Left ventricle myocardium superior (tissue), 1 donor: Measurements from ENCODE around the gene LIMCH1. TPM values are rescaled to one million over a fixed set of nuclear protein-coding genes. Genes with fewer than 3 reads are reported as not detected.
A peak's percentile ranks its signal among the peaks of the same experiment; 100 is the strongest.

Experiments used
- ATAC-seq: fragments of 200-7000 bp; cut with Tn5 transposase; one replicate; pipeline ENCODE4 v1.9.1; 2020; ENCODE audit warnings: mild to moderate bottlenecking, moderate library complexity
- DNase-seq: peaks from one replicate; pipeline ENCODE4 v3.0.0-alpha.2; 2020
- intact Hi-C: fragments of 100-400 bp; cut with micrococcal nuclease; formaldehyde crosslinking; loops from one replicate; pipeline ENCODE4 v1.11.0; 2022
- total RNA-seq: library from RNA; stranded (reverse); fragmentation: NEBNext Ultra II Directional; extraction: Animal tissue kit (Norgen Biotek cat#: 25700); gene quantifications from one replicate; pipeline ENCODE4 v1.2.1, GENCODE V29; 2021
- donor health status: DM: no; HTN: yes; CAD: no; lungs with severe emphysema.

The LIMCH1 gene
- total RNA-seq, 1 donor from 2014 or later: 232 TPM

DNA sequence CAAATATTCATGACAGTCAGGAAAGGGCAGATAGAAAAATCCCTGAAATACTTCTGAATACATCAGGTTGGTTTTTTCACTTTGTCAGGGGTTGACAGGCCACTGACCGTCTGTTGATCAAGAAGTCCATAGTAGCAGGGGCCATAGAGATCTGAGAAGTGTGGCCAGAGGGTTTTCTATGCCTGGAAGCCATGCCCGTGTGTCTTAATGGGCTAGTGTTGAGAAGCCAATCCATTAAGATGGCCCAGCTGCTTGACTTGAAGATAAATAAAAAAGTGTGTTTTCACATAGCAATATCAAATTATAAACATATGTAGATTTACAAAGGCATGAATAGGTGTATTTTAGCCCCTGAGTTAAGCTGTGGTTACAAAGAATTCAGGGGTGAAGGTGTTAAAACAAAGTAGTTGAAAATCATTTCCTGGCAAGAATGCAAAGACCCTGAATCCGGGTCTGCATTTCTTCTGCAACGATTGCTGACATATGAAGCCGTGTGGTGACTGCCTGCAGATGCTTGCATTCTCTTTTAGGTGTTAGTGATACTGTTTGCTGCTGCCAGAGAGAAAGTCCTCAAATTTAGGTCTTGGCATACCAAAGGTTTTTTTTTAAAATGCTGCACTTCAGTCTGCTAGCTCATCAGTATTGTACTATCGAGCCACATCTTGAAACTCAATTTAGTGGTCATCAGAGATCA is 9.3 kb upstream of the LIMCH1 start:
- ATAC-seq: no peak
- intact Hi-C loops: no loop called here
- DNase-seq: no peak

DNA sequence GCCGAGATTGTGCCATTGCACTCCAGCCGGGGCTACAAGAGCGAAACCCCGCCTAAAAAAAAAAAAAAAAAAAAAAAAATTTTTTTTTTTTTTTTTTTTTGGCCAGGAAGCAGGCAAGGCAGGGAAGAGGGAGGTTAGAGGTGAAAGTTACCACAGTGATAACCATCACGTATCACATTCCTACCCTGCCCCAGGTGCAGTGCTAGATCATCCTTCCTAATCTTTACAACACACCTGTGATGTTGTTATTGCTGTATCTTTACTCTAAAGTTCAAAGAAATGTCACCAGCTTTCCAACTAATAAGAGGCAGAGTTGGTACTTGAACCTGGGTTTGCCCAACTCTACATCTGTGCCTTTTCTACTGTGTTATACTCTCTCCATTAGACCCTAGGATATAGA is 7.2 kb upstream of the LIMCH1 start:
- intact Hi-C loops: no loop called here
- no peak for DNase-seq
- no peak for ATAC-seq

GRCh38 chr4:41532336-41532735 is 5.6 kb upstream of the LIMCH1 start:
- intact Hi-C loops: no loop called here

DNA sequence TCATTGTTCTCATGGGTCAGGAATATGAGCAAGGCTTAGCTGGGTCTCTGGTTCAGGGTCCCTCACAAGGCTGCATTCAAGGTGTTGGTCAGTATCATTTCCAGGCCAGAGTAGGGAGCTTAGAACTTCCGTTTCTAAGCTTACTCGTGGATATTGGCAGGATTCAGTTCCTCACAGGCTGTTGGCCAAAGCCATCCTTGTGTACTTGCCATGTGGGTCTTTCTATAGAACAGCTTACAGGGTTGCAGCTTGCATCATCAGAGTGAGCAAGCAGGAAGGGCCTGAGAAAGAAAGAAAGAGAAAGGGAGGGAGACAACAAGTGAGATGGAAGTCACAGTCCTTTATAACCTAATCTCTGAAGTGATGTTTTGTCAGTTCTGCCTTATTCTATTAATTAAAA is 5.1 kb upstream of the LIMCH1 start:
- intact Hi-C loops: no loop called here
- peak; percentile 11 for ATAC-seq
- no peak for DNase-seq

More at GRCh38 chr4:41532336-41532735, 5.6 kb upstream of the LIMCH1 start:
- no peak for ATAC-seq
- no peak for DNase-seq

DNA sequence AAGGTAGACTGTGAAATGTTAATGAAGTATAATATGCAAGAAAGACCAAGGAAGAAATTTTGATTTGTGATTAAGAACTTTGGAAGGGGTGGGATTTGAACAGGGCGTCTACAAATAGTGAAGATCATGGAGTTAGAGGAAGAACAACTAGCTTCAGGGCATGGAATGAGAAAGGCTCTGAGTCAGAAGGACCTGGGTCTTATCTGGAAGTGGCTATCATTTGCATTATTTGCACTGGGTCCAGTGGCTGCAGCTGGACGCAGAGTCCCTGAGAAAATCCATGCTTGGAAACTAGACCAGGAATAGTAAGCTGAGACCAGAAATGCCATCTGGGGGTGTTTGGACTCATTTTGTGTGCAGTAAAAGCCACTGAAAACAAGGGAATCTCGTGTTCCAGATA is 4.3 kb upstream of the LIMCH1 start:
- intact Hi-C loops: no loop called here
- ATAC-seq: no peak

DNA sequence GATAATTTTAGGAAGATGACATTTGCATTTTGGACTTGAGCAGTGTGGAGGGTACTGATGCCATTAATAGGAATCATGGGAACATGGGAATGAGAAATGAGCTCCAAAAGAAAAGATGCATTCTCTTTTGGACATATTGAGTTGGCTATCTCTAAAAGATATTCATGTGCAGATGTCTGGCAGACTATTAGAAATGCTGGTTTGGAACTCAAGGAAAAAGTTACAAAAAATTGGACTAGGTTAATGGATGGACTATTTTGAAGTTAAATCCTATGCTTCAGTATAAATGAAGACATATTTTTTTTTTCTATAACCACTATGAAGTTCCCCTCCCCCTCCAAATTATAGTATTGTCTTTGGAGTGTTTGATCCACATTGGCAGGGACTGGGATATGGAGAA is 3.6 kb upstream of the LIMCH1 start:
- no peak for ATAC-seq
- no peak for DNase-seq
- intact Hi-C loops: no loop called here

More for the DNA sequence above, 4.3 kb upstream of the LIMCH1 start:
- DNase-seq: no peak

DNA sequence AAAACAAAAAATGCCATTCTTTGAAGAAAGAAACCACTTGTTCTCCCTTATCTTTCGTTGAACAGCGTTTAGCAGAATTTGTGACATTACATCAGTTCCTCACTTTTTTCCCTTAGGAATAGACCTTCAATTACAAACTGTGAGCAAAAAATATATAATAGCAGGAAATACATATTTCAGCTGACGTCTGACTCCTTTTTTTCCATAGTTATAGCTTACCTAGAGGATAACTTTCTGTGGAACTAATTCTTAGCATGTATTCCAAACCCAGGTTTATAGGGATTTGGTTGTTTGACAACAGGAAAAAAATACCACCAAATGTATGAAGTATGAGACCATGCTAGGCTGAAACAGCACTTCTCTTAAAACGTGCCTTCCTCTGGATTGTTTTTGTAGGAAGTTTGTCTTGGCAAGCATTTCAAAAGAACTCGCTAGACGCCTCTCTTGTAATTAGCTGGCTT is 2.0 kb upstream of the LIMCH1 start:
- intact Hi-C loops: no loop called here
- DNase-seq (no peak), ATAC-seq (no peak)

DNA sequence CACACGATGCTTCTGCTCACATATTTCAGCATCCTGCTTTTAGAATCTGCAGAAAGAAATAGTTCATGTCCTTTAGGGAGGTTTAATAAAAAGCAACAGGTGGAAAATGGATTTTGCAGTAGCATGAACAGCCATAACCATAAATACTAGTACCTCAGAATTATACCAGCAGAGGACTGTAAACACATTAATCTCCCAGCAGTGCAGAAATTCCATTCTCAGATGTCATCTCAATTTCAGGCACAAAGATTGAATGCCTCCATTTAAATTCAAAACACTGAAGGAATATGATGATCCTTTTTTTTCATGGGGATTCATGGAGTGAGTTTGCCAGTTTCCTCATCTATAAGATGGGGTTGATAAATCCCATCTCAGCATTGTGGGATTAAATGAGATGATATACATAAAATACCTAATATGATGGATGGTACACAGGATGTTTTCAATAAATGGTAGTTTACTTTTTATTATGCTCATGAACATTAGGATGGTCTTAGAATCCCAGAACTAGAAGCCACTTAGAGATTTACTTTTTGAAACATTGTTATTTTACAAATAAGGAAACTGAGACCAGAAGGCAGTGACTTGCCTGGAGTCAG is 566 bp upstream of the LIMCH1 start:
- intact Hi-C loops: no loop called here
- no peak for ATAC-seq
- no peak for DNase-seq

DNA sequence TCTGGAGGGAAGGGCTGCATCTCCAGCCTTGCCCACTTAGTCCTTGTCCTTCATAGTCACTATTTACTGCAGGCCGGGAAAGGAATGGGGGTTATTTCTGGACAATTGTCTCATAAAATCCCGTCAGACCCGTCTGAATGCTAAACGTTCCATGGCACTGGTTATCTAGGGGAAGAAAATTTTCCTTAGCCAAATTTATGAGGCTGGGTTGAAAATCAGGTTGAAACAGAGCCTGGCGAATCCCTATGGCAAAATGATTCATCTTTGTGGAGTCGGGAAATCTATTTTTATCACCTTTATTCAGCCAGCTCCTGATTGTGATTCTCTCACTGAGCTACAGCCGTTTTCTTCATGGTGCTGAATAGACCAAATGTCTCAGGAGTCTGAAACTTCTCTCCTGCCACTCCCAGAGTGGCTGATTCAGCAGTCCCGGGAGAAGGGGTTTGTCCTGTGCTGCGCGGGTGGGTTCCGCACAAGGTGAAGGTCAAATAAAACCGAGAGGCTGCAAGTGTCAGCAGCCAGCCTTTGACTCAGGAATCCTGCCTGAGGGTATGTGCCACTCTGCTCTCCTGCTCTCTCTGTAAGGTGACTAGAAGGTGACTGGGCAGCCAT is 1.0 kb downstream of the LIMCH1 start:
- DNase-seq (peak; percentile 35), ATAC-seq (peak; percentile 63)
- intact Hi-C loops: no loop called here

- intact Hi-C loops: no loop called here
- DNase-seq (no peak), ATAC-seq (no peak)
Measured at GRCh38 chr4:41539711-41540110, 1.8 kb downstream of the LIMCH1 start.

DNA sequence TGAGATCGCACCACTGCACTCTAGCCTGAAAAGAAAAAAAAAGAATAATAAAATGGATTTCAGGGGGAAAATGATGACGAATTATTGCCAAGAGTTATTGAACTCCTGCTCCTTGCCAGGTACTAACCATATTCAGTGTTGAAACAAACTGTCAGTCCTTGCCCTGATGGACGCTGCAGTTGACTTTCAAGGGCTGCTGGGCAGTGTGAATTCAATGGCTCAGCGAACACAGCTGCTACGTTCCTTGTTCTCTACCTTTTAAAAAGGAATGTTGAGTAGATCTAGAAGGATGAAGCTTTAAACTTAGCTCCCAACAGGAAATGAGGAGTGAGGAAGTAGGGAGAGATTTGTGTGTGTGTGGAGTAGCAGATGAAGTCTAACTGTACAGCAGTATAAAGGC is 2.7 kb downstream of the LIMCH1 start:
- ATAC-seq (no peak), DNase-seq (no peak)
- intact Hi-C loops: no loop called here

DNA sequence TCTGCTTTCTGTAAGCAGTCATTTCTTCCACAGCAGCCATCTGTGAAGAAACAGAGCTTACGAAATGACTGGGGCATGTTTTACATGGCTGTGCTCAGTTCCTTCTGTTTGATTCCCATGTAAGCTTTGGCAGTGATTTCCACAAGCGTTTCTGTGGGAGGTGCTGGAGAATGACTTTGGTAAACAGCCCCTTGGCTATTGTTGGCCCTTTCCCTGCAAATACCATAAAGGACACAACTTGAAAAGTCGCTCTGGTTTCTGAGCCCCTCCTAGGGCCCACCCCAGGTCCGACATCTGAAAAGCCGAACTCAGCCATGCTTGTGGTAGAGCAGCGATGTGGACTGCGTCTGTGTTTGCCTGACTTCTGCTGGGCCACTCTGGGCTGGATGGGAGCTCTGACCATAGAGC is 3.7 kb downstream of the LIMCH1 start:
- ATAC-seq (peak; percentile 37), DNase-seq (no peak)
- intact Hi-C loops: no loop called here

GRCh38 chr4:41542526-41543275 is 4.7 kb downstream of the LIMCH1 start:
- no peak for ATAC-seq
- no peak for DNase-seq
- intact Hi-C loops: no loop called here

DNA sequence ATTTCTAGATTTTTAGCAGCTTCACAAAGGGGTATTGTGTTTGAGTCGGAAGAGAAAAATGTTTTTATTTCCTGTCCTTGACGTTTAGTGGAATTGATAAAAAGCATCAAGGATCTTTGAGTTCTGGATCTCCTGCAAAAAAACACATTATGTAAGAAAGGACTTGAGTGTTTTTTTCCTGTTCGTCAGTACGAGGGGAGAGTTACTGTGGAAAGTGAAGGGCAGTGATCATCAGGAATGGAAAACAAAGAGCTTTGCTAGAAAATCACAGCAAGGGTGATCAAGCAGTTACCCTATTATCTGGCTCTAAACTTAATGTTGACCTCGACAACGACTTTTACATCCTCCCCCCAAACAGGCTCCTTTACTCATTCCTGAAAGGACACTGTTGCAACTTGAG is 7.3 kb downstream of the LIMCH1 start:
- DNase-seq (no peak), ATAC-seq (no peak)
- intact Hi-C loops: no loop called here

DNA sequence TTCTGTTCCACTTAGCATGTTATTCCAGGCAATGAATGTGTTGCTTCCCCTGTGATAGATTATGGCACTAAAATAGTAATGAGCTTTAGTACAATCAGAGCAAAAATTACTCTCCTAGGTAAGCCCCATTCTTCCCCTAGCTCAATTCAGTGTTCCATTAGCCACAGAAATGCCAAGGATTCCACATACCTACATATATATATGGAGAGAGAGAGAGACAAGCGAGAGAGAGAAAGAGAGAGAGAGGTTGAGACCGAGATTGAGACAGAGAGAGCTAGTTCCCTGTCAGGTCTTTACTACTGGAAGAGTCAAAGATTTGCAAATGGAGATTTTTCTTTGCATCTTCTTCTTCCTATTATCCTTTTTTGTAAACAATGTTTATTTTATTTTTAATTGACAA is 8.7 kb downstream of the LIMCH1 start:
- intact Hi-C loops: no loop called here

GRCh38 chr4:41548305-41548880 is 10.4 kb downstream of the LIMCH1 start:
- ATAC-seq: no peak
- DNase-seq: no peak
- intact Hi-C loops: no loop called here

More for the DNA sequence above, 8.7 kb downstream of the LIMCH1 start:
- ATAC-seq: no peak
- no peak for DNase-seq

- ATAC-seq (peak; percentile 70), DNase-seq (no peak)
- intact Hi-C loops: no loop called here
Measured at GRCh38 chr4:41549478-41549877, 11.5 kb downstream of the LIMCH1 start.

DNA sequence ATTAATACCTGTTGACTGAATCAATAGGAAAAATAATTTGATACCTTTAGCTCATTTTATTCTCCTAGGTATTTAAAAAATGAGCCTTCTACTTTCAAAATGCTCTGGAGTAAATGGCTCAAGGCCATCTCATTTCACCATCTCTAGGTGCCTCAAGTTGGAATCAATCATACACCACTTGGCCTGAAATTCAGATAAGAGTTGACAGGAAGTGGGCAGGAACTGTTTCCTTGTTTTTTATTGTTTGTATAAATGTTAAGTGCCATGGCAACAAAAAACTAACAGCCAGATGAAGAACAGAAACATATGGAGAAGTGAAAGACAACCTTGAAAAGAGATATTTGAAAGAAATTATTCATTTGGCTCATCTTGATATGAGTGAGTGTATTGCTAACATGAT is 12.4 kb downstream of the LIMCH1 start:
- intact Hi-C loops: no loop called here
- ATAC-seq: peak; percentile 66
- no peak for DNase-seq

- intact Hi-C loops: no loop called here
- DNase-seq: no peak
- no peak for ATAC-seq
Measured at GRCh38 chr4:41551536-41551935, 13.6 kb downstream of the LIMCH1 start.

DNA sequence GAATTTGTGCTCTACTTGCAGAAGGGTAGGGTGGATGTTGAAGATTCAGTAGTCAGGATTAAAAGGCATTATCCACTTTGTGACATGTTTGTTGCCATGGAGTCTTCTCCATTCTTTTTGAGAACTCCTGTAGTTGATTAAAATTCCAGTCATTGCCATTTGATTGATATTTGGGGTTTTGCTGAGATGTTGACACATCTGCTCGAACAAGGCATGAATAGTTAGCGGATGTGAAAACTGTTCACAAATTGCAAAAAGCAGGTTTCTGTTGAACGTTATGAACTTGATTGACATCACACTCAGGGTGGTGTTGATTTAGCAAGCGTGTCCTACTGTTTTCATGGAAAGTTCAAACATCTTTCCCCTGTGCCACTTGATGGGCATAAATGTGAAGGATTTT is 16.9 kb downstream of the LIMCH1 start:
- ATAC-seq (no peak), DNase-seq (no peak)
- intact Hi-C loops: no loop called here
